SK-N-SH treated with all-trans-retinoic acid at 6 μM for 48 hours (cell line): ENCODE measurements around the gene ZNF562.
"Not testable (repeated sequence)": the region's sequence is repeated elsewhere in the genome, so short reads cannot be mapped to it uniquely, and the experiment has no call there.

Source experiments
- ATAC-seq: fragments of 200-7000 bp; cut with Tn5 transposase; 3 replicates; pipeline ENCODE4 v1.9.1; 2020; ENCODE audit warnings: mild to moderate bottlenecking, moderate library complexity
- ARNTL ChIP-seq: fragments of 450-650 bp; formaldehyde crosslinking; IDR thresholded peaks from 2 replicates; pipeline ENCODE4 v1.5.0; 2020; ENCODE audit warnings: low read depth, mild to moderate bottlenecking, moderate library complexity, borderline replicate concordance
- CSDC2 ChIP-seq: fragments of 250-450 bp; sonication (Bioruptor Pico); IDR thresholded peaks from 2 replicates; pipeline ENCODE4 v1.5.0; 2020; ENCODE audit warnings: mild to moderate bottlenecking, moderate library complexity
- ESRRG ChIP-seq: fragments of 250-450 bp; sonication (Bioruptor Pico); IDR thresholded peaks from 2 replicates; pipeline ENCODE4 v1.6.1; 2021; ENCODE audit warnings: mild to moderate bottlenecking
- ISL1 ChIP-seq: fragments of 250-450 bp; sonication (Bioruptor Pico); IDR thresholded peaks from 2 replicates; pipeline ENCODE4 v2.1.2; 2022; ENCODE audit warnings: mild to moderate bottlenecking, moderate library complexity
- OSR1 ChIP-seq: fragments of 250-450 bp; sonication (Bioruptor Pico); IDR thresholded peaks from 2 replicates; pipeline ENCODE4 v1.8.0; 2022; ENCODE audit warnings: moderate library complexity, mild to moderate bottlenecking, inconsistent platforms
- PPARA ChIP-seq: fragments of 250-450 bp; sonication (Bioruptor Pico); IDR thresholded peaks from 2 replicates; pipeline ENCODE4 v1.5.0; 2020; ENCODE audit warnings: mild to moderate bottlenecking, borderline replicate concordance
- RARB ChIP-seq: fragments of 250-450 bp; sonication (Bioruptor Pico); IDR thresholded peaks from 2 replicates; pipeline ENCODE4 v1.8.0; 2021; ENCODE audit warnings: mild to moderate bottlenecking, moderate library complexity
- SNAI2 ChIP-seq: fragments of 250-450 bp; sonication (Bioruptor Pico); IDR thresholded peaks from 2 replicates; pipeline ENCODE4 v1.5.0; 2020; ENCODE audit warnings: mild to moderate bottlenecking, moderate library complexity
- TCF4 ChIP-seq: fragments of 250-450 bp; sonication (Bioruptor Pico); IDR thresholded peaks from 2 replicates; pipeline ENCODE4 v1.8.0; 2021; ENCODE audit warnings: mild to moderate bottlenecking, moderate library complexity, borderline replicate concordance
- TOX ChIP-seq: fragments of 250-450 bp; sonication (Bioruptor Pico); IDR thresholded peaks from 2 replicates; pipeline ENCODE4 v1.8.0; 2021; ENCODE audit warnings: mild to moderate bottlenecking, moderate library complexity, borderline replicate concordance
- ZC3H10 ChIP-seq: fragments of 250-450 bp; sonication (Bioruptor Pico); IDR thresholded peaks from 2 replicates; pipeline ENCODE4 v1.5.1; 2021; ENCODE audit warnings: mild to moderate bottlenecking, moderate library complexity
- ZFP3 ChIP-seq: fragments of 250-450 bp; sonication (Bioruptor Pico); IDR thresholded peaks from 2 replicates; pipeline ENCODE4 v1.5.0; 2020; ENCODE audit warnings: mild to moderate bottlenecking, moderate library complexity
- ZFP30 ChIP-seq: fragments of 450-650 bp; formaldehyde crosslinking; IDR thresholded peaks from 2 replicates; pipeline ENCODE4 v1.5.0; 2022; ENCODE audit warnings: mild to moderate bottlenecking, moderate library complexity
- ZNF565 ChIP-seq: fragments of 450-650 bp; formaldehyde crosslinking; conservative IDR thresholded peaks from 2 replicates; pipeline ENCODE4 v1.5.0; 2020; ENCODE audit warnings: low read depth, mild to moderate bottlenecking, moderate library complexity
- TF ChIP-seq, protein P1 (sequence below): fragments of 250-450 bp; sonication (Bioruptor Pico); IDR thresholded peaks from 2 replicates; pipeline ENCODE4 v1.8.0; 2020; ENCODE audit warnings: mild to moderate bottlenecking, moderate library complexity, borderline replicate concordance
- TF ChIP-seq, protein P2 (sequence below): fragments of 250-450 bp; sonication (Bioruptor Pico); IDR thresholded peaks from 2 replicates; pipeline ENCODE4 v1.5.0; 2020; ENCODE audit warnings: mild to moderate bottlenecking, moderate library complexity
- TF ChIP-seq, protein P3 (sequence below): fragments of 250-450 bp; sonication (Bioruptor Pico); IDR thresholded peaks from 2 replicates; pipeline ENCODE4 v1.5.1; 2020; ENCODE audit warnings: low read depth, mild to moderate bottlenecking, moderate library complexity
- TF ChIP-seq, protein P4 (sequence below): fragments of 250-450 bp; sonication (Bioruptor Pico); IDR thresholded peaks from 2 replicates; pipeline ENCODE4 v1.8.0; 2021; ENCODE audit warnings: low read depth, mild to moderate bottlenecking, moderate library complexity, borderline replicate concordance

Gene ZNF562

DNA sequence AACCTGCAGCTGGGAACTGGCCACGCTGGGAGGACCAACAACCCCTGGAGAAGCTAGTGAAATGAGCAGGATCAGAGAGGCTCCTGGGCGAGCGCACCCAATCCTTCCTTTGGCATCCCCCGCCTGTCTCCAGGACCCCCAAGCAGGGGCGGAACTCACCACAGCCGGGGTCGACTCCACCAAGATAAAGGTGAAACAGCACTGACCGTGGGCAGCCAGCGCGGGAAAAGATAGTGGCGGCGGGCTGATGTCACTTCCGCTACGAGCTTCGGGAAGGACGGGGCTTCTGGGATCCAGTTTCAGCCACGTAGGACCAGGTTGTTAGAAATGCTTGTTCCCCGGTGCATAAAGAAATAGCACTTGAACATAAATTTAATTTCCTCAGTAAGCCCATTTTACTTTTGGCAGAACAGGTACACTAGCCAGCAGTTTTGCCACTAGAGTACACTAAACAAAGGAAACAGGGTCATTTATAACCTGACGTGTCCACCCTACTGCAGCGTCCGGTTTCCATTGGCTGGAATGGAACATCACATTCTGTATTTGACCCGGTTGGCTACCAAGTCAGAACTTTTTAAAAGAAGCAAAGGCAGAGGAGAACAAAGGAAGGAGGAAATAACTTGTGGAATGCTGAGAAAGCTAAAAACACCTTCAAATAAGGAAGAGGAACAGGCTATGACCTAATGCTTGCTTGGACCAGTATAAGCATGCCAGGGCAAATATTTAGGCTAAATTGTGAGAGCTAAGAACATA lies 25.5 kb upstream of the ZNF562 start:
- ATAC-seq: no peak
- TF ChIP-seq, protein P1, sequence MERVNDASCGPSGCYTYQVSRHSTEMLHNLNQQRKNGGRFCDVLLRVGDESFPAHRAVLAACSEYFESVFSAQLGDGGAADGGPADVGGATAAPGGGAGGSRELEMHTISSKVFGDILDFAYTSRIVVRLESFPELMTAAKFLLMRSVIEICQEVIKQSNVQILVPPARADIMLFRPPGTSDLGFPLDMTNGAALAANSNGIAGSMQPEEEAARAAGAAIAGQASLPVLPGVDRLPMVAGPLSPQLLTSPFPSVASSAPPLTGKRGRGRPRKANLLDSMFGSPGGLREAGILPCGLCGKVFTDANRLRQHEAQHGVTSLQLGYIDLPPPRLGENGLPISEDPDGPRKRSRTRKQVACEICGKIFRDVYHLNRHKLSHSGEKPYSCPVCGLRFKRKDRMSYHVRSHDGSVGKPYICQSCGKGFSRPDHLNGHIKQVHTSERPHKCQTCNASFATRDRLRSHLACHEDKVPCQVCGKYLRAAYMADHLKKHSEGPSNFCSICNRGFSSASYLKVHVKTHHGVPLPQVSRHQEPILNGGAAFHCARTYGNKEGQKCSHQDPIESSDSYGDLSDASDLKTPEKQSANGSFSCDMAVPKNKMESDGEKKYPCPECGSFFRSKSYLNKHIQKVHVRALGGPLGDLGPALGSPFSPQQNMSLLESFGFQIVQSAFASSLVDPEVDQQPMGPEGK: no peak
- TF ChIP-seq ZNF565 (CRISPR knock-in tag) (no peak), TOX (no peak), RARB (no peak), CSDC2 (CRISPR knock-in tag) (no peak)
- TF ChIP-seq, protein P2, sequence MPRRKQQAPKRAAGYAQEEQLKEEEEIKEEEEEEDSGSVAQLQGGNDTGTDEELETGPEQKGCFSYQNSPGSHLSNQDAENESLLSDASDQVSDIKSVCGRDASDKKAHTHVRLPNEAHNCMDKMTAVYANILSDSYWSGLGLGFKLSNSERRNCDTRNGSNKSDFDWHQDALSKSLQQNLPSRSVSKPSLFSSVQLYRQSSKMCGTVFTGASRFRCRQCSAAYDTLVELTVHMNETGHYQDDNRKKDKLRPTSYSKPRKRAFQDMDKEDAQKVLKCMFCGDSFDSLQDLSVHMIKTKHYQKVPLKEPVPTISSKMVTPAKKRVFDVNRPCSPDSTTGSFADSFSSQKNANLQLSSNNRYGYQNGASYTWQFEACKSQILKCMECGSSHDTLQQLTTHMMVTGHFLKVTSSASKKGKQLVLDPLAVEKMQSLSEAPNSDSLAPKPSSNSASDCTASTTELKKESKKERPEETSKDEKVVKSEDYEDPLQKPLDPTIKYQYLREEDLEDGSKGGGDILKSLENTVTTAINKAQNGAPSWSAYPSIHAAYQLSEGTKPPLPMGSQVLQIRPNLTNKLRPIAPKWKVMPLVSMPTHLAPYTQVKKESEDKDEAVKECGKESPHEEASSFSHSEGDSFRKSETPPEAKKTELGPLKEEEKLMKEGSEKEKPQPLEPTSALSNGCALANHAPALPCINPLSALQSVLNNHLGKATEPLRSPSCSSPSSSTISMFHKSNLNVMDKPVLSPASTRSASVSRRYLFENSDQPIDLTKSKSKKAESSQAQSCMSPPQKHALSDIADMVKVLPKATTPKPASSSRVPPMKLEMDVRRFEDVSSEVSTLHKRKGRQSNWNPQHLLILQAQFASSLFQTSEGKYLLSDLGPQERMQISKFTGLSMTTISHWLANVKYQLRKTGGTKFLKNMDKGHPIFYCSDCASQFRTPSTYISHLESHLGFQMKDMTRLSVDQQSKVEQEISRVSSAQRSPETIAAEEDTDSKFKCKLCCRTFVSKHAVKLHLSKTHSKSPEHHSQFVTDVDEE: no peak
- TF ChIP-seq, protein P3, sequence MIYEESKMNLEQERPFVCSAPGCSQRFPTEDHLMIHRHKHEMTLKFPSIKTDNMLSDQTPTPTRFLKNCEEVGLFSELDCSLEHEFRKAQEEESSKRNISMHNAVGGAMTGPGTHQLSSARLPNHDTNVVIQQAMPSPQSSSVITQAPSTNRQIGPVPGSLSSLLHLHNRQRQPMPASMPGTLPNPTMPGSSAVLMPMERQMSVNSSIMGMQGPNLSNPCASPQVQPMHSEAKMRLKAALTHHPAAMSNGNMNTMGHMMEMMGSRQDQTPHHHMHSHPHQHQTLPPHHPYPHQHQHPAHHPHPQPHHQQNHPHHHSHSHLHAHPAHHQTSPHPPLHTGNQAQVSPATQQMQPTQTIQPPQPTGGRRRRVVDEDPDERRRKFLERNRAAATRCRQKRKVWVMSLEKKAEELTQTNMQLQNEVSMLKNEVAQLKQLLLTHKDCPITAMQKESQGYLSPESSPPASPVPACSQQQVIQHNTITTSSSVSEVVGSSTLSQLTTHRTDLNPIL (CRISPR knock-in tag): no peak

DNA sequence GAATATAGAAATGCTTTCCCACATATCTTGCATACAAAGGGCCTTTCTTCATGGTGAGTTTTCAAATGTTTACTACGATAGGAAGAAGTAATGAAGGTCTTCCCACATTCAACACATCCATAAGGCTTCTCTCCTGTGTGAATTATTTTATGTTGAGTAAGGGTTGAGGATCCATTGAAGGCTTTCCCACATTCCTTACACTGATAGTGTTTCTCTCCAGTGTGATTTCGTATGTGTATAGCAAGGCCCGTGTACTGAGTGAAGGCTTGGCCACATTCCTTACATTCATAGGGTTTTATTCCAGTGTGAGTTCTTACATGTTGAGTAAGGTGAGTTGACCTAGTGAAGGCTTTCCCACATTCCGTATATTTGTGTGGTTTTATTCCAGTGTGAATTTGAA lies 15.4 kb upstream of the ZNF562 start:
- ATAC-seq: not testable (repeated sequence)

DNA sequence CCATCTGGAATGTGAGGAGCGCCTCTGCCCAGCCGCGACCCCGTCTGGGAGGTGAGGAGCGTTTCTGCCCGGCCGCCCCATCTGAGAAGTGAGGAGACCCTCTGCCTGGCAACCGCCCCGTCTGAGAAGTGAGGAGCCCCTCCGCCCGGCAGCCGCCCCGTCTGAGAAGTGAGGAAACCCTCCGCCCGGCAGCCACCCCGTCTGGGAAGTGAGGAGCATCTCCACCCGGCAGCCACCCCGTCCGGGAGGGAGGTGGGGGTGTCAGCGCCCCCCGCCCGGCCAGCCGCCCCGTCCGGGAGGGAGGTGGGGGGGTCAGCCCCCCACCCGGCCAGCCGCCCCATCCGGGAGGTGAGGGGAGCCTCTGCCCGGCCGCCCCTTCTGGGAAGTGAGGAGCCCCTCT lies 5.1 kb upstream of the ZNF562 start:
- ATAC-seq: not testable (repeated sequence)

DNA sequence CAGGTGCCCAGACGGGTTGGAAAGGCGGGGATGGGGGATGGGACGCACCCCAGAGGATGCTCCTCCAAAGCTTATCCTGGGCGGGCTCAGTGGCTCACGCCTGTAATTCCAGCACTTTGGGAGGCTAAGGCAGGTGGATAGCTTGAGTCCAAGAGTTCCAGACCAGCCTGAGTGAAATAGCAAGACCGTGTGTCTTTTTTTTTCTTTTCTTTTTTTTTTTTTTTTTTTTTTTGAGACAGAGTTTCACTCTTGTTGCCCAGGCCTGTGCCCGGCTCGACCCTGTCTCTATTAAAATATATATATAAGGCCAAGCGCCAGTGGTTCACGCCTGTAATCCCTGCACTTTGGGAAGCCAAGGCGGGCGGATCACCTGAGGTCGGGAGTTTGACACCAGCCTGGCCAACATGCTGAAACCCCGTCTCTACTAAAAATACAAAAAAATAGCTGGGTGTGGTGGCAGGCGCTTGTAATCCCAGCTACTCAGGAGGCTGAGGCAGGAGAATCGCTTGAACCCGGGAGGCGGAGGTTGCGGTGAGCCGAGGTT lies 530 bp upstream of the ZNF562 start:
- ATAC-seq: not testable (repeated sequence)
- 0 out of 2 replicates have a peak, but pooled peaks have one; percentile 4 for TF ChIP-seq SNAI2 (CRISPR knock-in tag)

DNA sequence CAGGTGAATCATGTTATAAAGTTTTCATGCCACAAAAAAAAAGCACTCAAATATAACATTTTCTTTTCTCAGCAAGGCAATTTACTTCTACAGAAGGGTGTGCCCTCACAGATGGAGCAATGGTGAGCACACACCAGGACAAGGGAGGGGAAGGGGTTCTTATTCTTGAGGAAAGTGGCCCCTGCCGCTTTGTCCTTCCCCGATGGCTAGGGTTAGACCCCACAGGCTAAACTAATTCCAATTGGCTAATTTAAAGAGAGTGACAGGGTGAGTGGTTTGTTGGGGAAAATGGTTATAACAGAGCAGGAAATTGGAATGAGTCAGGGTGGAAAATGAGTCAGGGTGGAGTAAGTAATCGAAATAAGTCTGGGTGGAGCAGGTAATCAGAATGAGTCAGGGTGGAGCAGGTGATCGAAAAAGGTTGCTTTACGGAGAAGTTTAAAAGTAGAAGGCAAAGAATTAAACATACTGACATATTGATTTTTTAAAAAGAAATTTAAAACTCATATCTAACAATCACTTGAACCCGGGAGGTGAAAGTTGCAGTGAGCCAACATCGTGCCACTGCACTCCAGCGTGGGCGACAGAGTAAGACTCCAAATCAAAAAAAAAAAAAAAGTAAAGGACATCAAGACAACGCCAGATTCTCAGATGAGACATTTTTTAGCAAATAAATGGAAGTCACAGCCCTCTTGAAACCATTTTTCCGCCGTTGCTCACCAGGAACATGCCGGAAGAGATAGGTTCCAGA lies 813 bp downstream of the ZNF562 start:
- TF ChIP-seq, protein P4, sequence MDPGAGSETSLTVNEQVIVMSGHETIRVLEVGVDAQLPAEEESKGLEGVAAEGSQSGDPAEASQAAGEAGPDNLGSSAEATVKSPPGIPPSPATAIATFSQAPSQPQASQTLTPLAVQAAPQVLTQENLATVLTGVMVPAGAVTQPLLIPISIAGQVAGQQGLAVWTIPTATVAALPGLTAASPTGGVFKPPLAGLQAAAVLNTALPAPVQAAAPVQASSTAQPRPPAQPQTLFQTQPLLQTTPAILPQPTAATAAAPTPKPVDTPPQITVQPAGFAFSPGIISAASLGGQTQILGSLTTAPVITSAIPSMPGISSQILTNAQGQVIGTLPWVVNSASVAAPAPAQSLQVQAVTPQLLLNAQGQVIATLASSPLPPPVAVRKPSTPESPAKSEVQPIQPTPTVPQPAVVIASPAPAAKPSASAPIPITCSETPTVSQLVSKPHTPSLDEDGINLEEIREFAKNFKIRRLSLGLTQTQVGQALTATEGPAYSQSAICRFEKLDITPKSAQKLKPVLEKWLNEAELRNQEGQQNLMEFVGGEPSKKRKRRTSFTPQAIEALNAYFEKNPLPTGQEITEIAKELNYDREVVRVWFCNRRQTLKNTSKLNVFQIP: no peak
- no peak for TF ChIP-seq ZC3H10 (CRISPR knock-in tag)
- TF ChIP-seq TOX: no peak
- no peak for TF ChIP-seq ZNF565 (CRISPR knock-in tag)
- no peak for TF ChIP-seq ISL1
- no peak for TF ChIP-seq ARNTL
- no peak for TF ChIP-seq TCF4
- no peak for TF ChIP-seq OSR1
- TF ChIP-seq ESRRG (CRISPR knock-in tag): no peak
- no peak for TF ChIP-seq ZFP3 (CRISPR knock-in tag)
- TF ChIP-seq, protein P2: no peak
- TF ChIP-seq PPARA (CRISPR knock-in tag): no peak
- TF ChIP-seq ZFP30 (CRISPR knock-in tag): no peak
- no peak for TF ChIP-seq RARB
- no peak for TF ChIP-seq SNAI2 (CRISPR knock-in tag)
- peak; percentile 53 for ATAC-seq
